22Rv1 (cell line): Measurements from ENCODE around the gene BPIFB2.

Source experiments
- ZFX ChIP-seq: fragments of 450-650 bp; IDR thresholded peaks from 2 replicates; pipeline ENCODE4 v1.6.1; 2017; ENCODE audit warnings: antibody characterized with exemption, borderline replicate concordance
- TF ChIP-seq, protein P1 (sequence below): fragments of 450-650 bp; IDR thresholded peaks from 2 replicates; pipeline ENCODE4 v1.5.1; 2017; ENCODE audit warnings: mild to moderate bottlenecking

- TF ChIP-seq, protein P1, sequence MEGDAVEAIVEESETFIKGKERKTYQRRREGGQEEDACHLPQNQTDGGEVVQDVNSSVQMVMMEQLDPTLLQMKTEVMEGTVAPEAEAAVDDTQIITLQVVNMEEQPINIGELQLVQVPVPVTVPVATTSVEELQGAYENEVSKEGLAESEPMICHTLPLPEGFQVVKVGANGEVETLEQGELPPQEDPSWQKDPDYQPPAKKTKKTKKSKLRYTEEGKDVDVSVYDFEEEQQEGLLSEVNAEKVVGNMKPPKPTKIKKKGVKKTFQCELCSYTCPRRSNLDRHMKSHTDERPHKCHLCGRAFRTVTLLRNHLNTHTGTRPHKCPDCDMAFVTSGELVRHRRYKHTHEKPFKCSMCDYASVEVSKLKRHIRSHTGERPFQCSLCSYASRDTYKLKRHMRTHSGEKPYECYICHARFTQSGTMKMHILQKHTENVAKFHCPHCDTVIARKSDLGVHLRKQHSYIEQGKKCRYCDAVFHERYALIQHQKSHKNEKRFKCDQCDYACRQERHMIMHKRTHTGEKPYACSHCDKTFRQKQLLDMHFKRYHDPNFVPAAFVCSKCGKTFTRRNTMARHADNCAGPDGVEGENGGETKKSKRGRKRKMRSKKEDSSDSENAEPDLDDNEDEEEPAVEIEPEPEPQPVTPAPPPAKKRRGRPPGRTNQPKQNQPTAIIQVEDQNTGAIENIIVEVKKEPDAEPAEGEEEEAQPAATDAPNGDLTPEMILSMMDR = no peak
- TF ChIP-seq ZFX = no peak
These were observed 6.6 kb upstream of the BPIFB2 start for GRCh38 chr20:33000802-33001466.
